Measurements from ENCODE around the gene TOMM34. TPM values are rescaled to one million over a fixed set of nuclear protein-coding genes. Genes with fewer than 3 reads are reported as not detected.

Gene TOMM34
- total and polyA plus RNA-seq, 2 of the 13 experiments (the other 11 are each of a cell fraction or from before 2014, with no cell fraction given), result 36.2 to 52.0 TPM

DNA sequence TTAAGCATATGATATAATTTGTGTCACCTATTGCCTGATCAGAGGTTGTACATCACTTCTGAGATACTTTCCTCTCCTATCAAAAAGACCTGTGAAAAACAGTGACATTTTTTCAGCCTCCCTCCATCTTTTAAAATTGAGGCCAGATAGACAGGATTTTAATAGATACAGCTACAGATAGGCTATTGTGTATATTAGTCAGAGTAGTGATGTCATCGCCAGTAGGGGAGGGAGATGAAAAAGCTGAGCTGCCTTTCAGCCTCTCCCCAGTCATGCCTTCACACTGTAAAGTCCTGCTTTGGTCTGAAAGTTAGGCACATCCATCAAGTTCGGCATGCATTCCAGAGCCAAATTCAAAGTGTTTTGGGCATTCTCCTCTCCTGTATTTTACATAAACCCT is 58.2 kb downstream of the TOMM34 start (continued):
- no peak for TF ChIP-seq WIZ (CRISPR knock-in tag; IDR thresholded peaks at IDR 0.05)
- TF ChIP-seq ZNF350 (CRISPR knock-in tag; IDR thresholded peaks at IDR 0.05; ENCODE audit: borderline replicate concordance, low read depth), result no peak
- TF ChIP-seq, protein P1, sequence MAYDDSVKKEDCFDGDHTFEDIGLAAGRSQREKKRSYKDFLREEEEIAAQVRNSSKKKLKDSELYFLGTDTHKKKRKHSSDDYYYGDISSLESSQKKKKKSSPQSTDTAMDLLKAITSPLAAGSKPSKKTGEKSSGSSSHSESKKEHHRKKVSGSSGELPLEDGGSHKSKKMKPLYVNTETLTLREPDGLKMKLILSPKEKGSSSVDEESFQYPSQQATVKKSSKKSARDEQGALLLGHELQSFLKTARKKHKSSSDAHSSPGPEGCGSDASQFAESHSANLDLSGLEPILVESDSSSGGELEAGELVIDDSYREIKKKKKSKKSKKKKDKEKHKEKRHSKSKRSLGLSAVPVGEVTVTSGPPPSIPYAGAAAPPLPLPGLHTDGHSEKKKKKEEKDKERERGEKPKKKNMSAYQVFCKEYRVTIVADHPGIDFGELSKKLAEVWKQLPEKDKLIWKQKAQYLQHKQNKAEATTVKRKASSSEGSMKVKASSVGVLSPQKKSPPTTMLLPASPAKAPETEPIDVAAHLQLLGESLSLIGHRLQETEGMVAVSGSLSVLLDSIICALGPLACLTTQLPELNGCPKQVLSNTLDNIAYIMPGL (CRISPR knock-in tag; IDR thresholded peaks at IDR 0.05; ENCODE audit: borderline replicate concordance in 1 of 2, low read depth in 1 of 2), result no peak

- Histone ChIP-seq H3K9me3 (ENCODE audit: low read length) (no peaks in the 10 kb centered on the region), H3K9ac (ENCODE audit: insufficient read depth, low read depth, low read length) (no peak overlapping the region), H3K4me1 (ENCODE audit: insufficient read depth, low read length) (peaks cover 39% of the 10 kb centered on the region), H3K4me3 (replicated peaks in 1 of 3; ENCODE audit: insufficient read depth in 1 of 3, low read depth in 2 of 3, low read length in 3 of 3) (no peak overlapping the region), H4K20me1 (ENCODE audit: insufficient read depth, low read length) (peaks cover 30% of the 10 kb centered on the region), H3K4me2 (ENCODE audit: low read depth, low read length) (no peak overlapping the region), H3K27ac (ENCODE audit: extremely low read length, insufficient read depth, low read length) (no peak overlapping the region), H3K36me3 (replicated peaks in 1 of 2; ENCODE audit: control insufficient read depth in 1 of 2, insufficient read depth in 2 of 2, low read length in 2 of 2) (peaks cover 22 to 59% of the 10 kb centered on the region in 2 experiments), H3K79me2 (ENCODE audit: insufficient read depth, low read length) (peaks cover 66% of the 10 kb centered on the region), H3K27me3 (ENCODE audit: control insufficient read depth in 1 of 2, insufficient read depth in 2 of 2, low read length in 2 of 2) (no peaks in the 10 kb centered on the region), H2AFZ (ENCODE audit: low read length) (no peak overlapping the region)
- TF ChIP-seq TBL1XR1 (IDR thresholded peaks at IDR 0.05; ENCODE audit: borderline replicate concordance, low read length, partially characterized antibody), result no peak
- no peak for TF ChIP-seq RORA (CRISPR knock-in tag; IDR thresholded peaks at IDR 0.05)
- TF ChIP-seq ZNF674 (CRISPR knock-in tag; IDR thresholded peaks at IDR 0.05; ENCODE audit: low read depth), result no peak
- TF ChIP-seq ZNF513 (CRISPR knock-in tag; conservative IDR thresholded peaks at IDR 0.05), result no peak
- TF ChIP-seq SALL2 (CRISPR knock-in tag; IDR thresholded peaks at IDR 0.05), result no peak
- POLR2A ChIA-PET, result no interaction called here
- DNase-seq (ENCODE audit: low spot score), result no peak
- FAIRE-seq, result no peak
- in situ Hi-C loops (cut with HindIII; ENCODE audit: extremely low pct_ligation_motif_present, low pct_unique_long_range_greater_than_20kb) (no loop called here), intact Hi-C loops (cut with micrococcal nuclease; ENCODE audit: unreplicated experiment) (no loop called here)
- no TSS peak for BruUV-seq (replicated peaks)
- ATAC-seq, result no peak
- WGBS (ENCODE audit: low lambda C conversion rate), result 90% methylated on average over 5 of the region's 5 CpGs
- CTCF ChIA-PET (ENCODE audit: low intra/inter-chr PET ratio, low total read pairs), result no interaction called here
These were observed 59.9 kb downstream of the TOMM34 start for GRCh38 chr20:44900231-44900854.
